Chondrocyte (in vitro differentiated cells): ENCODE measurements around the gene TMEM169. TPM values are rescaled to one million over a fixed set of nuclear protein-coding genes. Genes with fewer than 3 reads are reported as not detected.

Source experiments
- DNase-seq: peaks from one replicate; pipeline ENCODE4 v3.0.0; 2021; ENCODE audit warnings: mixed read lengths, low spot score
- H3K27ac Mint-ChIP-seq: one replicate; pipeline ENCODE4 v1.8.0; 2021; ENCODE audit warnings: mild to moderate bottlenecking, moderate library complexity, mixed read lengths; ENCODE audit not compliant: unreplicated experiment
- H3K27me3 Mint-ChIP-seq: 2 replicates; pipeline ENCODE4 v1.8.0; 2021; ENCODE audit warnings: low read depth, mixed read lengths
- H3K36me3 Mint-ChIP-seq: 2 replicates; pipeline ENCODE4 v1.8.0; 2021; ENCODE audit warnings: low read depth, mixed read lengths
- H3K4me1 Mint-ChIP-seq: 2 replicates; pipeline ENCODE4 v1.8.0; 2021; ENCODE audit warnings: low read depth, mild to moderate bottlenecking, mixed read lengths
- H3K4me3 Mint-ChIP-seq: one replicate; pipeline ENCODE4 v1.8.0; 2021; ENCODE audit warnings: mild to moderate bottlenecking, moderate library complexity, mixed read lengths; ENCODE audit not compliant: unreplicated experiment
- H3K9me3 Mint-ChIP-seq: 2 replicates; pipeline ENCODE4 v1.8.0; 2021; ENCODE audit warnings: low read depth, mixed read lengths
- CTCF ChIP-seq: fragments of 200-600 bp; sonication (generic); IDR thresholded peaks from 2 replicates; pipeline ENCODE4 v1.5.0; 2021; ENCODE audit warnings: antibody characterized with exemption, mild to moderate bottlenecking, moderate library complexity
- total RNA-seq: library from RNA; stranded (reverse); gene quantifications from 3 replicates; pipeline ENCODE4 v1.2.1, GENCODE V29; 2021

TMEM169 gene
- total RNA-seq, 1 donor from 2014 or later = 1.3 TPM

DNA sequence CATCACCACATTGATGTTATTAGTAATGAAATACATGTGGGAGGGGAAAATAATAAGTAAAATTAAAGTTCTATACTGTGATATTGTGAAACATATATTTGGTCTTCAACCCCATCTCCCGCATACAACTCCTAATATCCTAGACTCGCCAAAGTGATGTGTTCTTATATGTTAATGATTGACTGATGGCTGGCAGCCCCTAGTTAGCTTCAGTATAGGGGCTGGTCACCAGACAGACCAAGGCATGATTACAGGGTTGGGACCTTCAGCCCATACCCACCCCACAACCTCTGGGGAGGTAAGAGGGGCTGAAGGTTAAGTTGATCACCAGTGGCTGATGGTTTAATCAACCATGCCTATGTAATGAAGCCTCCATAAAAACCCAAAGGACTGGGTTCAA is 40.3 kb upstream of the TMEM169 start:
- H3K27me3 Mint-ChIP-seq = no peaks in the 10 kb centered on the region
- H3K4me3 Mint-ChIP-seq = no peak overlapping the region
- DNase-seq = no peak
- H3K9me3 Mint-ChIP-seq = no peaks in the 10 kb centered on the region
- peaks cover 4% of the 10 kb centered on the region for H3K36me3 Mint-ChIP-seq
- no peaks in the 10 kb centered on the region for H3K4me1 Mint-ChIP-seq
- TF ChIP-seq CTCF = no peak
- H3K27ac Mint-ChIP-seq = no peak overlapping the region

GRCh38 chr2:216043949-216044348 is 37.8 kb upstream of the TMEM169 start:
- H3K27ac Mint-ChIP-seq = no peak overlapping the region
- no peak for TF ChIP-seq CTCF
- H3K27me3 Mint-ChIP-seq = no peaks in the 10 kb centered on the region
- no peaks in the 10 kb centered on the region for H3K4me1 Mint-ChIP-seq
- no peak overlapping the region for H3K4me3 Mint-ChIP-seq
- no peak for DNase-seq
- peaks cover 4% of the 10 kb centered on the region for H3K36me3 Mint-ChIP-seq
- no peaks in the 10 kb centered on the region for H3K9me3 Mint-ChIP-seq

- Mint-ChIP-seq H3K4me1 (no peaks in the 10 kb centered on the region), H3K9me3 (no peaks in the 10 kb centered on the region), H3K36me3 (no peaks in the 10 kb centered on the region), H3K4me3 (no peak overlapping the region), H3K27ac (no peak overlapping the region), H3K27me3 (no peaks in the 10 kb centered on the region)
- no peak for DNase-seq
- TF ChIP-seq CTCF = no peak
Observed at GRCh38 chr2:216044883-216045486, 36.7 kb upstream of the TMEM169 start.

GRCh38 chr2:216047397-216047796 is 34.3 kb upstream of the TMEM169 start:
- no peak for DNase-seq
- TF ChIP-seq CTCF = no peak
- H3K36me3 Mint-ChIP-seq = peaks cover under 1% of the 10 kb centered on the region
- H3K4me3 Mint-ChIP-seq = no peak overlapping the region
- H3K4me1 Mint-ChIP-seq = no peaks in the 10 kb centered on the region
- H3K27me3 Mint-ChIP-seq = no peaks in the 10 kb centered on the region
- H3K27ac Mint-ChIP-seq = no peak overlapping the region
- peaks cover under 1% of the 10 kb centered on the region for H3K9me3 Mint-ChIP-seq

DNA sequence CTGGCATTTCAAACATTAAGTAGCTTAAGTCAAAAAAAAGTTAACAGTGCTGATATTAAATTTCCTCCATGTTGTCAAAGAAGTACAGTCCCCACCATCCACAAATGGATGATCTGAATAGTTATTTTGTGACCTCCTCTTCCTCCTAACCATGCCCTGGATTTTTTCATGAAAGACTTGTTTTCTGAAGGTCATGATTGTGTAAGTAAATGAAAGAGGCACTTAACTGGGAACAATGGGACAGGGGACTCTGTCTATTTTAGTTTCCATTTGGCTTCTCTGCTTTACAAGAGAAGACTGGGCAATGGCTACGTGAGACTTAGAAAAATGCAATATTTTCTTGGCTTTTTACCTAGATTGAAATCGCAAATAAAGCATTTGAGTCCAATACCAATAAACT is 32.3 kb upstream of the TMEM169 start:
- no peak for DNase-seq
- no peaks in the 10 kb centered on the region for H3K4me1 Mint-ChIP-seq

More for the DNA sequence above, 32.3 kb upstream of the TMEM169 start:
- Mint-ChIP-seq H3K9me3 (peaks cover 4% of the 10 kb centered on the region), H3K27me3 (no peaks in the 10 kb centered on the region), H3K36me3 (peaks cover 2% of the 10 kb centered on the region), H3K27ac (no peak overlapping the region), H3K4me3 (no peak overlapping the region)
- no peak for TF ChIP-seq CTCF
